Activated T-helper 9 cell treated with anti-CD3 and anti-CD28 coated beads, Interleukin-2, amount 50 U/mL, for 16 hours (primary cell): ENCODE results near the gene FCRL1.

ENCODE experiments used
- DNase-seq: peaks from one replicate; pipeline ENCODE4 v3.0.0-alpha.2; 2020; ENCODE audit warnings: low read depth

The FCRL1 gene

GRCh38 chr1:157799996-157800395 lies 19.9 kb downstream of the FCRL1 start:
- DNase-seq: no peak

DNA sequence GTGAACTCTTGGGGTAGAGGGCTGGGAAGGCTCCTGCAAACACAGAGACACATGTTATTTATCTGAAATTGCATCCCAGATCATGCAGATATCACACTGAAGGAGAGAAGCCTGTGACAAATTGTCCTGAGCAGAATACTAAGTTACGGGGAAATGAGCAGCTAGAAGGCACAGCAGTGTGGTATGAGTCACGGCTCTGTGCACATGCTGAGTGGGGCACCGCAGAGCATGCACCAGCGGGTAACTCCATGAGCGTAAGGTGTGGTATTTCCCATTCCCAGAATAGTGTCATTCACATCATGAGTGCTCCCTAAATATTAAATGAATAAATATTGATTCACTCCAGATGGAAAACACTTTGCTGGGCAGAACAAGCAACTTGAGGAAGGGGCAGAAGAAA lies 21.7 kb downstream of the FCRL1 start:
- DNase-seq: no peak

DNA sequence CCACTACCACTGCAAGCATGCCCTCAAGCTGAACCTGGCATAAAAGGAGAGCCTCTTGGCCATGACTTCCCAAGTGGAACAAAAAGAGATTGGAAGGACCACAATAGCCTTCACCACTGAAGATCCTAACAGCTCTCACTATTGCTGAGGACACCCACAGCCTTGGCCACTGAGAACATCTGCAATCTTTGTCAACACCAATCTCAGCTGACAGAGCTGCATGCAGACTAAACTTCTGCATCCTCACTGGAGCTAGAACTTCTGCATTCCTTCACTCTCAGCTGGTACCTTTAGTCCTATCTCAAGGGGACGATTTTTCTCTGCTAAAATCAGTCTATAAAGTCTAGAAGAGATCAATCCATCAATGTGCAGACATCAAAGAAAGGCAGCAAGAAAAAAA lies 34.7 kb downstream of the FCRL1 start:
- no peak for DNase-seq

DNA sequence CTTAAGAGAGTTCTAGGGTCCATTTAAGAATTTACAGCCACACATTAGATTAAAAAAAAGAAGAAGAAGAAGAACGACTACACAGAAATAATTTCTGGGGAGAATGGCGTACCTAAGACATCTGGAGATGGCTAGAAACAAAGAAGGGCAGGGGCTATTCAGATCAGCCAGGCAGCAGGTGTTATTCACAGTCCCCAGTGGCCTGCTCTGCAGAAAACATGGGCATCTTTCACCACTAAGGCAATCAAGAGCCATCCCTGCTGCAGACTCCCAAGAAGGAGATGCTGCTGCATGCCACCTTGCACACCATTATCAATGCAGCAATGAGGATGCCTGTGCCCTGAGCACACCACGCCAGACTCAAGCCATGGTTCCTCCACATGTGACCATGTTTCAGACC lies 35.1 kb downstream of the FCRL1 start:
- no peak for DNase-seq

GRCh38 chr1:157782931-157783330 lies 37.0 kb downstream of the FCRL1 start:
- DNase-seq: no peak

GRCh38 chr1:157781048-157781447 lies 38.9 kb downstream of the FCRL1 start:
- no peak for DNase-seq

GRCh38 chr1:157776971-157777391 lies 42.9 kb downstream of the FCRL1 start, which contains the start of gene FCRL2:
TSS of gene FCRL2 (minus strand) at chr1:157777132. CDS start at chr1:157777073, 59 bp downstream.
- no peak for DNase-seq

- no peak for DNase-seq
Measured at GRCh38 chr1:157775101-157775870, 44.6 kb downstream of the FCRL1 start.

GRCh38 chr1:157774412-157774811 lies 45.5 kb downstream of the FCRL1 start:
- DNase-seq: no peak

DNA sequence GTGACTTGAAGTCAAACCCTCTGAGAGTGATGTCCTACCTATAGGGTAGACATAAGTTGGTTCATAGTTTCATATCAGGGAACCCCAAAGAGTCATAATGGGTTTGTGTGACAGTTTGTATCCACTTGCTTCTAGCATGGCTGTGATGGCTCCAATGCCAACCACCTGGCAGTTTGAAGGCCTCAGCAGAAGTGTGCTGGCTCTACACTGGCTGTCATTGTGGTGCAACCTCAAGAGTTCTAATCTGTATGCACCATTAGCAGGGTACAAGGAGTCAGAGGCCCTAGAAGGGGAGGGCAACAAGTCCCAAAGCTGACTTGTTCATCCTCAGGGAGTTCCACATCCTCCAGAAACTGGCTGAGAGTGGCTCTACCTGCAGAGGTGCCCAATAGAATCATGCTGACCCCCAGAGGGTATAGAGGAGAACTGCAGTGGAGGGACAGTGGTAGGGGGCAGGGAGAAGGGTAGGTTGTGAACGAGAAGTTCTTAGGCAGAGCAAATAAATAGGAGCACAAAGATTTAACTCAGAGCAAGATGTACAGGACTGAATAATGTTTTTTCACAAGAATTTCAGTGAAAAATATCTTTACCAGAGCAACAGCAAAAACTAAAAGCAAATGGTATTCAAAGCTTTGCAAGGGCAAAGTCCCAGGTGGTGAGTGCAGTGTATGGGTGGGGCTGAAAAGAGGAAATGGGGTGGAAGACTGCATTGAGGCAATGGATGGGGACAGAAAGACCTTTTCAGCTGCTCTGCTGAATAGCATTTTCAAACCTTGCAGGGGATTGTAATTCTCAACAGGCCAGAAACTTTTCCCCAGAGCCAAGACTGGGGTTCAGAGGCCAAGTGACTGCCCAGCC lies 46.2 kb downstream of the FCRL1 start:
- no peak for DNase-seq

- DNase-seq: no peak
Measured at GRCh38 chr1:157771661-157772425, 48.1 kb downstream of the FCRL1 start.

DNA sequence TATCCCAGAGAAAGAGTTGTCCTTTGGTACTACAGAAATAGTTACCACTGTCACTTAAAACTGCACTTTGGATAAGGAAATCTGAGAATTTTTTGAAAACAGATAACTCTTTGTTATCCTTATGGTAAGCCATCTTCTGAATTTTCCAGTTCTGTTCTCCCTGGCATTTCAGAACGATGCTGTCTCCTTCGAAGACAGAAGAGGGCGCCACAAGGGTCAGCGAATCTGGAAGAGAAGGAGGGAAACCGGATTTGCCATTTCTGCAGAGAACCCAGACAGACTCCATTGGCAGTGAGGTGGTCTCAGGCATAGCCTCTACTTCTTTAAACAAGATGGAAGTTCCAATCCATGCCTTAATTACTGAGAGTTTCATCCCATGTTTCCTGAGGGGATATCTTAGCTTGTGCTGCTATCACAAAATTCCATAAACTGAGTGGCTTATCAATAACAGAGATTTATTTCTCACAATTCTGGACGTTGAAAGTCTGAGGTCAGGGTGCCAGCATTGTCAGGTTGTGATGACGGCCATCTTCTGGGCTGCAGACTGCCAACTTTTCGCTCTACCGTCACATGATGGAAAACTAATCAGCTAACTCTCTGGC lies 49.4 kb downstream of the FCRL1 start:
- DNase-seq: no peak

- DNase-seq: no peak
Measured at GRCh38 chr1:157766792-157767191, 53.1 kb downstream of the FCRL1 start.

DNA sequence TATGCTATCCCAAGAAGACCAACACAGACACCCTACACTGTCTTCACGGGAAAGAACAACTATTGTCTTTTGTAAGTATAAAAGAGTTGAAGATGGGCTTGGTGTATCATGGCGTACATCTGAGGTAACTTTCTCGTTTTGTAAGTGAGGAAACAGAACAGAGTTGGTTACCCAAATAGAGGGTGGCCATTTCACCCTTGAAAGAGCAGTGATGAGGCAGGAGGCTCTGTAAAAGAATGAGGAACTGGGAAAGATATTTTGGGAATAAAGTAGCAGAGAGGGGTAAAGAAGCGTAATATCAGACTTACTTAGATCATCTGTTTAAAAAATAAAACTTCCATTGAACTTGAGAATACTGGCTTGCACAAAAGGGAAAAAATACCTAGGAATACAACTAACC lies 61.9 kb downstream of the FCRL1 start:
- DNase-seq: no peak

DNA sequence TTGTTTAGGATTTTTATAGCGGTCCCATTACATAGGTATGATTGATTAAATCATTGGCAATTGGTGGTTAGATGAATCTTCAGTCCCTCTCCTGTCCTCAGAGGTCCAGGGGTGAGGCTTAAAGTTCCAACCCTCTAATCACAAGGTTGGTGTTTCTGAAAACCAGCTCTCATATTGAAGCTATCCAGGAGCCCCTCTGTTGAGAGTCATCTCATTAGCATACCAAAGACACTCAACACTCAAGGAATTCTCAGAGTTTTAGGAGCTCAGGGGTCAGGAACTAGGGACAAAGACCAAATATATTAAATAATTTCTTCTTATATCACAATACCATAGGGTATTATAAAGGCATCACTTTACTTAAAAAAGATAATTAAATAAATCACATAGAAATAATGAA lies 66.3 kb downstream of the FCRL1 start:
- DNase-seq: no peak

- no peak for DNase-seq
Measured at GRCh38 chr1:157751283-157751682, 68.6 kb downstream of the FCRL1 start.

DNA sequence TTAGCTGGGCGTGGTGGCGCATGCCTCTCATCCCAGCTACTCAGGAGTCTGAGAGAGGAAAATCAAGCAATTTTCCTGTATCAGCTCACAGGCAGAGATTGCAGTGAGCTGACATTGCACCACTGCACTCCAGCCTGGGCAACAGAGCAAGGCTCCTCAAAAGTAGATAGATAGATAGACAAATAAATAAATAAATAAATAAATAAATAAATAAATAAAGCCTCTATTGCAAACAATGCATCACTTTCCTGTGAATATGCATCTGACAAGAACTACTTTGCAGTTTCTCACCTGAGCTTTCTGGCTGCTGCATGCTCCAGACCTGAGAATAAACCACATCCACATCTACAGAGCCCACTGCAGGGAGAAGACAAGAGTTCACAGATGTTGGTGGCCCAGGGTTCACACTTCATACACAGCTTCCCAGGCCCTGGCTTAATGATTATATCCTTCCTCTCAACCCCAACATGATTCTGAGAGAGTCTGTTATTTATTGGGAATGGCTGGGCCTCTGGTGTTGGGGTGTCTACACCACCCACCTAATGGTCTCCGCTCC lies 71.6 kb downstream of the FCRL1 start:
- no peak for DNase-seq
